Transverse colon (tissue), 4 donors: Measurements from ENCODE around the gene PLPP3. TPM values are rescaled to one million over a fixed set of nuclear protein-coding genes. Genes with fewer than 3 reads are reported as not detected.
A peak's percentile ranks its signal among the peaks of the same experiment; 100 is the strongest.

Source experiments
- DNase-seq: peaks from one replicate; pipeline ENCODE4 v3.0.0-alpha.2; 2019
- H3K27ac ChIP-seq, 4 donors: fragments of 200-600 bp; sonication (generic); 2 replicates each; pipeline ENCODE4 v1.5.1; 2016 to 2018; ENCODE audit warnings: inconsistent platforms in 4 of 4
- H3K27me3 ChIP-seq: fragments of 200-600 bp; sonication (generic); 2 replicates; pipeline ENCODE4 v1.5.1; 2017; ENCODE audit warnings: inconsistent platforms
- H3K36me3 ChIP-seq, 4 donors: fragments of 200-600 bp; sonication (generic); 2 replicates each; pipeline ENCODE4 v1.5.1; 2017 to 2019; ENCODE audit warnings: inconsistent platforms in 4 of 4
- H3K4me1 ChIP-seq, 4 donors: fragments of 200-600 bp; sonication (generic); 2 replicates each; pipeline ENCODE4 v1.5.1; 2017 to 2020; ENCODE audit warnings: inconsistent platforms in 4 of 4
- H3K4me3 ChIP-seq, 4 donors: fragments of 200-600 bp; sonication (generic); 1 replicate in 1 of 4; 2 replicates in 3 of 4; pipeline versions ENCODE4 v1.5.1 to v1.6.1; 2017 to 2019; ENCODE audit warnings: inconsistent platforms in 4 of 4
- H3K9me3 ChIP-seq, 2 donors: fragments of 200-600 bp; sonication (generic); 2 replicates each; pipeline ENCODE4 v1.5.1; 2017 to 2019; ENCODE audit warnings: inconsistent platforms in 2 of 2
- EP300 ChIP-seq: sonication (generic); formaldehyde crosslinking; IDR thresholded peaks from one replicate; pipeline ENCODE4 v1.6.1; 2017; ENCODE audit warnings: antibody characterized with exemption, low read depth
- POLR2A ChIP-seq: fragments of 450-650 bp; IDR thresholded peaks from one replicate; pipeline ENCODE4 v1.6.1; 2016; ENCODE audit warnings: antibody characterized with exemption, mild to moderate bottlenecking, moderate library complexity
- POLR2AphosphoS5 ChIP-seq, 3 donors: sonication (generic); formaldehyde crosslinking; IDR thresholded peaks; one replicate each; pipeline ENCODE4 v1.6.1; 2016; ENCODE audit warnings: antibody characterized with exemption in 3 of 3
- WGBS, 2 donors: methylation state at CpG; one replicate each; pipeline ENCODE4 v1.1.5; 2018; ENCODE audit warnings: low coverage in 1 of 2; 5-methylcytosine and 5-hydroxymethylcytosine counted together
- in situ Hi-C, 4 donors: fragments of 200-750 bp; cut with MboI; loops; one replicate each; pipeline versions ENCODE4 v1.15.0 to v1.15.1; 2017; ENCODE audit warnings: low sequenced_read_pairs in 3 of 4, low pct_ligation_motif_present in 1 of 4, low pct_unique_long_range_greater_than_20kb in 1 of 4
- intact Hi-C: fragments of 100-400 bp; cut with DNase I; formaldehyde crosslinking; loops from one replicate; pipeline ENCODE4 v1.15.1; 2023; ENCODE audit warnings: low total_unique reads
- total RNA-seq, 4 donors: library from RNA; depleted of rRNA; stranded (reverse); fragments of >200 nt; gene quantifications; one replicate each; pipeline ENCODE4 v1.1.0, GENCODE V29; 2016
- TF ChIP-seq, protein P1 (sequence below), 5 experiments: fragments of 200-600 bp in 3 of 5; fragments of 450-650 bp in 2 of 5; sonication (generic) in 3 of 5; IDR thresholded peaks; 1 replicate in 2 of 5; 2 replicates in 3 of 5; pipeline ENCODE4 v1.5.1; 2016 to 2017; ENCODE audit warnings: antibody characterized with exemption in 5 of 5, inconsistent platforms in 3 of 5, mild to moderate bottlenecking in 2 of 5, moderate library complexity in 1 of 5

PLPP3 gene
- total RNA-seq, 4 donors from 2014 or later, result 51.2 to 75.1 (median 63.3) TPM

GRCh38 chr1:56451491-56451890, 127.9 kb downstream of the PLPP3 start:
- TF ChIP-seq EP300, result no peak
- TF ChIP-seq POLR2A, result no peak
- peak in 1 of 3 donors; percentile 54 for TF ChIP-seq POLR2AphosphoS5 (IDR thresholded peaks at IDR 0.05)
- H3K27ac ChIP-seq, result peak overlapping the region; percentile 34 to 58 (median 47)
- H3K9me3 ChIP-seq, result no peaks in the 10 kb centered on the region
- H3K4me1 ChIP-seq, result peaks cover 12 to 35% (median 27%) of the 10 kb centered on the region in 4 donors
- no peaks in the 10 kb centered on the region for H3K27me3 ChIP-seq
- peak; percentile 79 for DNase-seq
- H3K36me3 ChIP-seq, result no peaks in the 10 kb centered on the region
- in situ Hi-C loops (no loop called here), intact Hi-C loops (no loop called here)
- no peak overlapping the region for H3K4me3 ChIP-seq
- WGBS, 2 donors, result 64 to 67% methylated on average over 3 to 5 of the region's 5 CpGs

DNA sequence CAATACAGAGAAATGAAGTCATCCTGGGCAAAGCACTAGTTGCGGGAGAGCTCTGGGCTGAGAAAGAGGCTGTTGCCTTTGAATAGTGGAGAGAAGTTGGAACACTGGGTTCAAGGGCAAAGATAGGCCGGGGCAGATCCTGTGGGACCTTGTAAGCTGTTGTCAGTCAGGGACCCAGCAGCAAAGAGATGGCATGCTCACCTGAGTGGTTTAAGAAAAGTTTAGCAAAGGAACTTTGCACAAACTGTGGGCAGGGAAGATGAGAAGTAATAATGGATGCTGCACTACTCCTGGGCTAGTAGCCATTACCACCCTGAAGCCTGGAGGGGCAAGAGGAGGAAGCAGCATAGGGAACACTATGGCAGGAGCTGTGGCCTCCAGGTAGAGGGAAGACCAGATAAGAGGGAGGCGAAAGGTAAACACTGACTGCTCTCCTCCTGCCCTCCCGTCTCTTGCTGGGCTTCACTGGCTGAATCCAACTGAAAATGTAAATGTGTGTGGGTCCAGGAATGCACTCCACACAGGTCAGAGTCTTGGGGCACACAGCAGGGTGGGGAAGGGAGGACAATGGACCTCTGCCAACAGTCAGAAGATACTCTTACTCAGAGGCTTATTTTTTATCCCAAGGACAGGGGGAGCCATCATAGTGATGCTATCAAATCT, 129.2 kb downstream of the PLPP3 start:
- WGBS, 2 donors, result 80 to 89% methylated on average over 1 to 4 of the region's 4 CpGs
- in situ Hi-C loops (no loop called here), intact Hi-C loops (no loop called here)
- no peak for TF ChIP-seq POLR2A
- TF ChIP-seq, protein P1, sequence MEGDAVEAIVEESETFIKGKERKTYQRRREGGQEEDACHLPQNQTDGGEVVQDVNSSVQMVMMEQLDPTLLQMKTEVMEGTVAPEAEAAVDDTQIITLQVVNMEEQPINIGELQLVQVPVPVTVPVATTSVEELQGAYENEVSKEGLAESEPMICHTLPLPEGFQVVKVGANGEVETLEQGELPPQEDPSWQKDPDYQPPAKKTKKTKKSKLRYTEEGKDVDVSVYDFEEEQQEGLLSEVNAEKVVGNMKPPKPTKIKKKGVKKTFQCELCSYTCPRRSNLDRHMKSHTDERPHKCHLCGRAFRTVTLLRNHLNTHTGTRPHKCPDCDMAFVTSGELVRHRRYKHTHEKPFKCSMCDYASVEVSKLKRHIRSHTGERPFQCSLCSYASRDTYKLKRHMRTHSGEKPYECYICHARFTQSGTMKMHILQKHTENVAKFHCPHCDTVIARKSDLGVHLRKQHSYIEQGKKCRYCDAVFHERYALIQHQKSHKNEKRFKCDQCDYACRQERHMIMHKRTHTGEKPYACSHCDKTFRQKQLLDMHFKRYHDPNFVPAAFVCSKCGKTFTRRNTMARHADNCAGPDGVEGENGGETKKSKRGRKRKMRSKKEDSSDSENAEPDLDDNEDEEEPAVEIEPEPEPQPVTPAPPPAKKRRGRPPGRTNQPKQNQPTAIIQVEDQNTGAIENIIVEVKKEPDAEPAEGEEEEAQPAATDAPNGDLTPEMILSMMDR (IDR thresholded peaks at IDR 0.05), result no peak
- TF ChIP-seq POLR2AphosphoS5 (IDR thresholded peaks at IDR 0.05), result no peak
- TF ChIP-seq EP300, result no peak
- DNase-seq, result no peak
- Histone ChIP-seq H3K4me3 (no peak overlapping the region), H3K36me3 (no peaks in the 10 kb centered on the region), H3K9me3 (no peaks in the 10 kb centered on the region), H3K27me3 (no peaks in the 10 kb centered on the region), H3K27ac (no peak overlapping the region), H3K4me1 (peaks cover 12 to 38% (median 28%) of the 10 kb centered on the region in 4 donors)

- no peaks in the 10 kb centered on the region for H3K36me3 ChIP-seq
- WGBS, 2 donors, result 67 to 100% methylated on average over 4 to 12 of the region's 12 CpGs
- in situ Hi-C loops (no loop called here), intact Hi-C loops (no loop called here)
- TF ChIP-seq POLR2A (no peak), POLR2AphosphoS5 (IDR thresholded peaks at IDR 0.05) (no peak)
- peaks cover 12 to 38% (median 28%) of the 10 kb centered on the region in 4 donors for H3K4me1 ChIP-seq
- no peak overlapping the region for H3K4me3 ChIP-seq
- H3K27ac ChIP-seq, result no peak overlapping the region
- DNase-seq, result no peak
- no peaks in the 10 kb centered on the region for H3K9me3 ChIP-seq
- no peaks in the 10 kb centered on the region for H3K27me3 ChIP-seq
Measured at GRCh38 chr1:56448529-56449300, 130.6 kb downstream of the PLPP3 start.

GRCh38 chr1:56447823-56448222, 131.5 kb downstream of the PLPP3 start:
- H3K27me3 ChIP-seq, result no peaks in the 10 kb centered on the region
- intact Hi-C loops, result no loop called here
- in situ Hi-C loops, result no loop called here
- DNase-seq, result no peak
- WGBS, 2 donors, result 72% methylated on average over 2 of the region's 2 CpGs
- peaks cover 9 to 30% (median 23%) of the 10 kb centered on the region in 4 donors for H3K4me1 ChIP-seq
- TF ChIP-seq, protein P1 (IDR thresholded peaks at IDR 0.05), result no peak
- no peak for TF ChIP-seq EP300
- no peak for TF ChIP-seq POLR2A
- no peak for TF ChIP-seq POLR2AphosphoS5 (IDR thresholded peaks at IDR 0.05)
- H3K27ac ChIP-seq, result peak overlapping the region in 1 of 4 donors; percentile 8
- no peaks in the 10 kb centered on the region for H3K9me3 ChIP-seq
- no peak overlapping the region for H3K4me3 ChIP-seq
- no peaks in the 10 kb centered on the region for H3K36me3 ChIP-seq

DNA sequence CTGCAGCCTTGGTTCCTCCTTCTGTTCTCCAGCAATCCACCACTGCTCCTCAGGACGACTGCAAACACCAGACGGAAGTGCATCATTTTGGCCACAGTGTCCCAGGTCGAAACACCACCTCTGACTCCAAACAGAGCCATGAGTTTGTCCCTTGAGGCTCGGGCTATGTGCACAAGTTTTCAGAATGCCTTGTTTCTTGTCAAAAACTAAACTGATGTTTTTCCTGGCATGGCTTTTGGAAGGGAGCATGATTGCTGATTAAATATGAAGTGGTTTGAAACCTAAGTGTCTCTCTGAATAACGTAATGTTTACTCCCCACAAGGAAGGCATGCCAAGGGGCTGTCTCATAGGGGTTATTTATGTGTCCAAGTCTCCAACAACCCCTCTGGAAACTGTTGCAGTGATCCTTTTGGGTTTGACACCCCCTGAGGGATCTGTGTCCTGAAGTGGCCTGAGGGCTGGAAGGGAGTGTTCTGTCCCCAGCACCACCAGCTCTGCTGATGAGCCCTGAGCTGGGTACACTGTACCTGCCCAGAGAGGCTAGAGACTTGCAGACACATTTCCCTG, 132.7 kb downstream of the PLPP3 start:
- Histone ChIP-seq H3K9me3 (no peaks in the 10 kb centered on the region), H3K27me3 (no peaks in the 10 kb centered on the region), H3K27ac (peak overlapping the region in 1 of 4 donors; percentile 27), H3K36me3 (no peaks in the 10 kb centered on the region), H3K4me1 (peaks cover 0 to 18% (median 12%) of the 10 kb centered on the region in 4 donors), H3K4me3 (no peak overlapping the region)
- in situ Hi-C loops (no loop called here), intact Hi-C loops (no loop called here)
- peak; percentile 24 for DNase-seq
- 65% methylated on average over 5 of the region's 5 CpGs; no CpG with 5 or more reads in 1 of the 2 donors for WGBS, 2 donors
- TF ChIP-seq EP300 (peak; percentile 81), POLR2A (no peak), POLR2AphosphoS5 (IDR thresholded peaks at IDR 0.05) (peak; percentile 19 to 63 (median 63))
- TF ChIP-seq, protein P1 (IDR thresholded peaks at IDR 0.05), result no peak
